T-helper 9 cell (primary cell): ENCODE data around the gene WHRN.
A peak's percentile ranks its signal among the peaks of the same experiment; 100 is the strongest.

Experiments
- DNase-seq: peaks from one replicate; pipeline ENCODE4 v3.0.0-alpha.2; 2020
- total RNA-seq, 2 donors: gene quantifications; one replicate each; lab custom pipeline; 2026; lab: John Stamatoyannopoulos, UW

The WHRN gene
- 12.5 to 40.3 reads per million in 2 donors for total RNA-seq

DNA sequence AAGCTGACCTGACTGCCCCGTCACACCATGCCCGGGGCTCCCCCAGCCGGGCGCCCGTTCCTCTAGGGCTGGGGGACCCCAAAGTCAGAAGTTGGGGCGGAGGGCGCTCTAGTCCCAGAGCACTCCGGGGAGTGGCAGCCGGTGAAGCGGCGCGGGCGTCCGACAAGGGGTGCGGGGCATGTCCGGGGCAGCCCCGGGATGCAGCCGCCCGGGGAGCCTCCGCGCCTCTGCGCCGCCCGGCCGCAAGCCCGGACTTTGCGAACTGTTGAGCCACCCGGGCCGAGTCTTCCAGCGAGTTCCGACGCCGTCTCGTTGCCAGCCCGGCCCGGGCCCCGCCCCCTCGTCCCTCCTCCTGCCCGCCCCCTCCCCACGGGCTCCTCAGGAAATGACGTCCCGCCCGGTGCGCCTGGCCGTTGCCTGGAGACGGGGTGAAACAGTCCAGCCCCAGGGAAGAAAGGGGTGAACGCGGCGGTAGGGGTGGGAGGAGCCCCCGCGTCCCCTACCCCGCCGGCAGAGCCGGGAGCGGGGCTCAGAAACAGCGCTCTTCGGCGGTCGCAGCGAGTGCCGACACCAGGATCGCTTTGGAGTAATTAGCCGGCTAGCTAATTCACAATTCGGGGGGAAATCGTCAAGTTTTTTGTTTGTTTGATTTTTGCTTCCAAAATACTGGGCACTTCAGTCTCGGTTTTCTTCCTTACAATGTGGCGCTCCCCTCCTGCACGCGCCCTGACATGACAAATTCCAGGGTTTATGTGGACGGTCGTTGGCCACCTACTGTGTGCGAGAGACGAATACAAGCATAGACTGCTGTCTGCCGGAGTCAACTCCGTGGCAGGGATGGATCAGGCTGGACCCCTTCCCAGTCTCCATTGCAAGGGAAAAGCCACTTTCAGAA lies at the start of gene WHRN:
WHRN (minus strand) TSS at position 287 of the 895 bp plus-strand sequence. CDS start 672 bp downstream, outside the sequence.
- peak; percentile 94 for DNase-seq

DNA sequence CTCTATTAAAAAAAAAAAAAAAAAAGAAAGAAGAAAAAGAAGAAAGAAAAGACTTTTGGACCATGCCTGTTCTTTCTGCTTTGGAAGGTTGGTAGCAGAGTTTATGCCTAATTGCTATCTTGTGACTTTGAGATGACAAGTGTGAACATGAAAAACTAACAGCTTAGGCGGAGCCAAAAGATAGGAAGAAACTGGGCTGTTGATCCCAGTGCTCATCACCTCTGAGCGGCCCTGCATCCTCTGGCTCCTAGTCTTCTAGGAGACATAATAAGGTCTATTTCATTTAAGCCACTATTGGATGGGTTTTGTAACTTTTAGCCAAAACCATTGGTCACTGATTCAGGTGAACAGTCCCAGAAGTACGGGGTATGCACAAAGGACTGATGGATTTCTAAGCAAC lies 47.9 kb upstream of the WHRN start:
- DNase-seq = no peak

DNA sequence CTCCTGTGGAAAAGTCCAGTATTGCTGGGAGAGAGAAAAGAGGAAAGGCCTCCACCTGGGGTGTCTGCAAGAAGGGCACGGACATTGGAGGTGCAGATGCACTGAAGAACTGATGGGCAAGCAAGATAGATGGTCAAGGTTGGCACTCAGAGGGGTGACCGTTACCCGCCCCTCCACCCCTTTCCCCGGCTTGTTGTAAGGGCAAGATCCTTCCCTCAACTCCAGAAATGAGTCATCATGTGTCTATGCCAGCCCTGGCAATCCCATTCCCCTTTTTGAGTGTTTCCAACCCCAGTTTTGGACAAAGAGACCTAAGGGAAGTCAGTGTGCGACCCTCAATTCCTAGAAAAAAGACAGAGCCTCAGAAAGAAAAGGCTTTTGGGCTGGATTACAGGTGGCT lies 47.4 kb upstream of the WHRN start:
- no peak for DNase-seq

DNA sequence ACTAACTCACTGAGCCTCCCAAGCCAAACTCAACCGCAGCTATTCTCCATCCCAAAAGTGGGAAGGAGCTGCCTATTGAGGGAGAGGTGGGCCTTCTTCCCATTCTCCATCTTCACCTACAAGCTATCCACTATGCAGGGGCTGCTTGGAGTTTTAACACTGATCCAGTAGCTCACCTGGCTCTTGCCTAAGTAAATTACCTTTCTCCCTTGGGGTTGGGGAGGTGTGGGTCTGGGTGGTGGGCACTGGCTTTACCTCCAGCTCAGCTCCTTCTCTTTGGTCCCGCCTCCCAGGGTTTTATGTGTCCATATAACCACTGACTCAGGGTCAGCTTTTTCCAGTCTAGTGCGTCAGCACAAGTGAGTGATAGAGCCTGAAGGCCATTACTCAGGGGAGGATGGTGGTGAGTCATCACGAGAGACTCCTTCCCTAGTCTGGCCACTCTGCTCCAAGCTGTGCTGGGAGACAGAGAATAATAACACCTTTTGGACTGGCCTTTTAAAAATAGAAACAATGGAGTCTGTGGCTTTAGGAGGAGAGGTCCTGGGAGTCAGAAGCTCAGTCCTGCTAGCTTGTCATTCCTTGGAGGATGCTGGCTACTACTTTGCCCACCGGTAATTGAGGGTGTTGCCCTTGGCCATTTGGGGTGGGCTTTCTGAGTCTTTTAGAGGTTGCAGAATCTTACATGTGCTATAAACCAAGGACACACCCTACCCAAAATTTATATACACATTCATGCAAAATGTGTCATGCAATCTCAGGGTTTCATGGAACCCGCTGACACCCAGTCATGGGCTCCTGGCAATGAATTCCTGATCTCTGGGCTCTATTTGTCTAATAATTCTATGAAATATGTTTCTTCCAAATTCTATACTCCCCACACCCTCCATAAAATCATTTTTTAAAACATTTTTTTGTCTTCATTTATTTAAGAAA lies 46.7 kb upstream of the WHRN start:
- no peak for DNase-seq

DNA sequence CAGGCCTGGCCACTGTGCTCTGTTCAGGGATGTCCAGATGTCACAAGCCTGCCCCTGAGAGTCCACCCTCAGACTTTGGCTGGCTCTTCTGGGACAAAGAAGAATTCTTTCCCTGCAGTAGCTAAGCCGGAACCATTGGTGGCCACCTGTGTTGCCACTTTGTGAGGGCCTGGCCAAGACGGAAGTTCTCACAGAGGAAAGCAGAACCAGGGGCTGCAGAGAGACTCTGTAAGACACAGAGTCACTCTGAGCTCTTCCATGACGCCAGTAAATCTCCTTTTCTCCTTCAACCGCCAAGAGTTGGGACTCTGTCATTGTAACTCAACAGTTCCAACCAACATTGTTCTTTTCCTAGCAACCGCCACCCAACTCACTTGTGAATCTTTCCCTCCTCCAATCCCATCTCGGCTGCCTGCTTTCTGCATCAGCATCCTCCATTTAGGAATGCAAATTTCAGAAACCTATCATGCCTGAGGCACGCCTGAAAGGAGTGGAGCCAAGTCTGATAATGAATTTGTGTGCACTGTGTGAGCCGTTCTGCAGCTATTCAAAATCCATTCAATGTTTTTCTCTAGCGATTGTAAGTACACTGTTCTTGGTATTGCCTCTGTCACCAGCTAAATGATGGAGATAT lies 44.5 kb upstream of the WHRN start:
- no peak for DNase-seq

DNA sequence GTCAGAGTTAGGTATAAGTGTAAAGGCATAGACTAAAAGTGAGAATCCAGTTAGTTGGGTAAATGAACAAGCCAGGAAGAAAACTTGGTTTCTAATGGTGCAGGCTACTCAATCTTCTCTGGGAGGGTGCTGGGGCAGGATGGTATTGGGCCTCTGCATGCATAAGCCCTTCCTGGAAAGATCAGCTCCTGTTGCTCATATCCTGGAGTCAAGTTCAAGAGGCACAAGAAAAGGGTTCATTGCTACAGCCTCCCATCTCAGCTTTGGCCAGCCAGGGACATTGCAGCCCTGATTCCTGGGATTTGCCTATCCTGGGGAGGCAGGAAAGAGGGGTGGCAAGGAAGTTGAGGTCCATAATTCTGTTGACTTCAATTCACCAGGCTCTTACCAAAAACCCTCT lies 41.6 kb upstream of the WHRN start:
- no peak for DNase-seq

DNA sequence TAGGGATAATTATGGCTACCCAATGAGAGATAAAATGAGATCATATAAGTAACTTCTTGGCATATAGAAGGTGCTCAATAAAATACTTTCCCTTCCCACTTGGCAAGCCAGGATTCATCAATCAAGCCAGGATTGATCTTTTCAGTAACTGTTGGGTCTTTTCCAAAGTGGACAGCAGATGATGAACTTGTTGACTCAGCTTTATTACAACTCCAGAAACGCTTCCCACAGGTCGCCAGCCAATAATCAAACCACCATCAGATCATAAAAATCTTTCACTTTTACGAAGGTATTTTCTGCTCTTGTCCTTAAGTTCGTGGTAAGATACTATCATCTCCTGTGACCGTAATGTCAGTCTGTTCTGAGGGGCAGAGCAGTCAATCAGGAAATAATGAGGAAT lies 39.8 kb upstream of the WHRN start:
- no peak for DNase-seq

DNA sequence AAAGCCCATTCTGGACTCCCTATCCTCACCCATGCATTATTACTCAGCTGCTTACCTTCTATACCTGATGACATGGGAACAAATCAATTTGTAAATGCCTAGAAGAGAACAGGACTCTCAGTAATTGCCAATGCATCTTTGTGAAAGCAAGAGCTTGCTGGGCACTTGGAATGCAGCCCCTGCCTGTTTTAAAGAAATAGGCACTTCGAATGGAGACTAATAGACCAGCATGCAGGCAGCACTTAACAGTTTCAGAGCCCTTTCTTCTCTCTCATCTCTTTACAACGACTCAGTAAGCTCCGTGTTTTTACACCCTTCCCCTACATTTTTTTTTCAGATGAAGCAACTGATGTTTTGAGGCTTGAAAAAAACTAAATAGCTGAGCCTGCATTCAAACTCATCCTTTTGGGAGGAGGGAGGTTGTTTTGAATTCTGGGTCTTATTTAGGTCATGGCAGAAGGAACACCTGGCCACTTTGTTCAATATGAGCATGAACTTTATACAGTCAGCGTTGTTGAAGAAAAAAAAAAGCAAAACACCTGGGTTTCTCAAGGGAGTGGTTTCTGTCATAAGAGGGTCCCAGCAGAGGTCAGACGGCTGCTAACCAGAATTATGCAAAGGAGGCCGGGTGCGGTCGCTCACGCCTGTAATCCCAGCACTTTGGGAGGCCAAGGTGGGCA lies 34.6 kb upstream of the WHRN start:
- no peak for DNase-seq

DNA sequence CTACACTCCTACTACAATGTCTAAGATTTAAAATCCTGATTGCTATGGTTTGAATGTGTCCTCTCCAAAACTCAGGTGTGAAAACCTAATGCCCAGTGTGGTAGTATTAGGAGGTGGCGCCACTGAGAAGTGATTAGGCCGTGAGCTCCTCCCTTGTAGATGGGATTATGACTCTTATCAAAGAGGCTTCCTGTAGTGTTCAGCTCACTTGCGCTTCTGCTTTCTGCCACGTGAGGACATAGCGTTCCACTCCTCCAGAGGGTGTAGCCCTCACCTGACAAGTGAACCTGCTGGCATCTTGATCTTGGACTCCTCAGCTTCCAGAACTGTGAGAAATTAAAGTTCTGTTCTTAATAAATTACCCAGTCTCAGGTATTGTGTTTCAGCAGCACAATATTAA lies 33.0 kb upstream of the WHRN start:
- no peak for DNase-seq

DNA sequence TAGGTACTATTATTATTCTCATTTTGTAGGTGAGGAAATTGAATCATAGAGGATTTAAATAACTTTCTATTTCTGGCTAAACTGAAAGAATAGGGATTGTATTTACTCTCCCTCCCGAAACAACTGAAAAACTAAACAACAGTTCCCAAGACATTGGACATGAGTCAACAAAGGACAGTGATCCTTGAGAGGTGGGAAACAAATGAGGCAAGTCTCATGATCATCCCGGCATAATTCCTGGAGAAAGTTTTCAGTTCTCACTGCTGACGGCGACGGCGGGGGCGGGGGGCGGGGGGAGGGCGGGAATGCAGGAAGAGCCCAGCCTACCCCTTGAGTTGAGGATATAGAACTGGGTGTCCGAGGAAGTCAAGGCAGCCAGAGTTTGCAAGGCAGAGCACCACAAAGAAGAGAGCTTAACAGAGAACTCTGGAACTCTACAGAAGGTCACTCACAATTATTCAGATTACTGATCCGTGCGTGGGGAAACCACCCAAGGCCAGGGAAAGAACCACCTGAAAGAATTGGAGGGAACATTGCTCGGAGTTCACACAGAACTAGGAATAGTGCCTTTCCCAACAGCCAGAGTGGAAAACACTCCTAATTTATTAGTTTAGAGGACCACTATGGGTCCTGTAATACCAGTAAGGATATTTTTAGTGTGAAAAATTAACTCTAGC lies 27.4 kb upstream of the WHRN start:
- DNase-seq = no peak

DNA sequence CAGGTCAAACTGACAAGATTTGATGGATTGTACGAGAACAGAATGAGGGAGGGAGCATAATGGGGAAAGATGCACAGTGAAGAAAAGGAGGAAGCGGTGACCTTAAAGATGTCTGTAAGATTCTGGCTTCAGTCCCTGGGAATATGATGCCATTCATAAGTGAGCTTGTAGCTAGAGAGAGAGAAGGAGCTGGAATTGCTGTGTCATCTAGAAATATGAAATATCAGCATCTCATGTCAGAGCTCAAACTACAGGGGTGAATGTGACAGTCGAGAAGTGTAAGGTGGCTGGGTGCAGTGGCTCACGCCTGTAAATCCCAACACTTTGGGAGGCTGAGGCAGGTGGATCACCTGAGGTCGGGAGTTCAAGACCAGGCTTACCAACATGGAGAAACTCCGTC lies 24.0 kb upstream of the WHRN start:
- DNase-seq = no peak

DNA sequence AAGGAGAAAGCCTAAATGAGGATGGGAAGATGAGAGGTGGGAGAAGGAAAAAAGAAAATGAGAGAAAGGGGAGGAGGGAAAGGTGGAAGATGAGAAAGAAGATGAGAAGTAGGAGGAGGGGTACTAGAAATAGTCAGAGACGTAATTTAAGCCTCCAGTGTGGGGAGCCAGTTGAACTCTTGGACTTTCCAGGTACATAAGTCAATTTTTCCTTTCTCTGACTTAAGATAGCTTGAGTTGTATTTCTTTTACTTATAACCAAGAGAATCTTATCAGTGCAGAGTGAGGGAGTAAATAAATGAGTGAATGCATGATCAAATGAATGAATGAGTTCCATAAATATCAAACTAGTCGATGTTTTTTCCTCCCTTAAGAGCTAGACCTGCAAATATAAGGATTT lies 21.5 kb upstream of the WHRN start:
- DNase-seq = no peak

DNA sequence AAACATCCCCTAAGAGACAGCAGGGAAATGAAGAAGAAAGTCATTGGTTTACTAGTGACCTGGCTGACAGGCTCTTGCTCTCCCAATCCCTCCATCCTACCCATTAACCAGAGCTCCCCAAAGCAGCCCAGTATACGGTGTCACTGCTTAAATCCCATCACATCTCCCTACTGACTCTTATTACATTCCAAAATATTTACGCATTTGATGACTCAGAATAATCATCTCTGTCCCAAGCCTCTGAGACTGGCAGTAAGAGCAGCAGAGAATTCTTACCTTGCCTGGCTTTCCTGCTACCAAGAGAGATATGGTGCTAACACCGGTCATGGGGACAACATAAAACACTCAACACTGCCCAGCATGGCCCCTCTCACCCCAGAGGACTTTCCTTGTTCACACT lies 20.2 kb upstream of the WHRN start:
- no peak for DNase-seq

DNA sequence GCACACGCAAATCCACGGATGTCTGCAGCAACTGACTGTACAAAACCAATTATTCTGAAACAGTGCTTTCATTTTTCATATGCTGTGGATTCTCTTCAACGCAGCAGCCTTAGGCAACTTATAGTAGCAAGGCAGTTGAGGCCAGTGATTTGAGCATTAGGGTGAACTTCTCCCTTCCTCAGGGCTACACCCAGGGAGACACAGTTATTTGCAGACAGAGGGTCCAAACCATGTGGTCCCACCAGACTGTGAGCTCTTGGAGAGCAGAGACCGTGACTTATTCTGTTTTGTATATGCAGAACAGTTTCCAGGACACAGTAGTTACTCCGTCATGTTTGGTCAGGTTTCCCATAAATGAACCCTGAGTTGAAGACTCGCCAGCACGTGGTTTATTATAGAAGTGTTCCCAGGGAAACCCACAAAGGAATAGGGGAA lies 19.0 kb upstream of the WHRN start:
- DNase-seq = no peak

DNA sequence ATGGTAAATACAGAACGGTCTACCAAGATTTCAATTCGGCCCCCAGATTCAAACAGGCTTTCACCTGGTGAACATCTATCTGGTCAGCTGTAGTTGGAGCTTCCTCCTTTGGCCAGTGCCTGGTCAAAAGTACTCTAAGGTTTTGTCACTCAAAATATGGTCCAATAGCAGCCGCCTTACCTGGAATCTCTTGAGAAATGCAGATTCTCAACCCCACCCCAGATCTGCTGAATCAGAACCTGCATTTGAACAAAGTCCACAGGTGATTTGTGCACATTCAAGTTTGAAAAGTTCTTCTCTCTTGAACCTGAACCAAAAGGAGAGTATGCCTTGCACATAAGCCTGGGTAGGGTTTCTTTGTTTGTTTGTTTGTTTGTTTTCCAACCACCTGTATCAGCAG lies 17.6 kb upstream of the WHRN start:
- DNase-seq = no peak

DNA sequence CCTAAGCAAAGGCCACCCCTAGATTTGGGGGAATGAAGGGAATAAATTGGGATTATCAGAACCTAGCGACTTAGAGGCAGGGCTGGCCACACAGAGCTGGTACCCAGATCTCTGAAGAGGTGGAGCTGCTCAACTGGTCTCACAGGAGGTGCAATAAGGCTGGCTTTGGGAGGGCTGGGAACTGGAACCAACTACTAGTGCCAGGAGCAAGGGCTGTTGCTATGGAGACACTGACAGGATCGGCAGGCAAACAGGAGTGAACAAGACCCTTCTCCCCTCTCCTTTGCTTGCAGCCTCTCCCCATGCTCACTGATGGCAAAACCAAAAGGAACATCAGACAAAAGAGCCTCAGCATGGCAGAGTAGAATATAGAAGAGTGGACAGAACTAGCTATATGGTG lies 17.0 kb upstream of the WHRN start:
- DNase-seq = no peak

DNA sequence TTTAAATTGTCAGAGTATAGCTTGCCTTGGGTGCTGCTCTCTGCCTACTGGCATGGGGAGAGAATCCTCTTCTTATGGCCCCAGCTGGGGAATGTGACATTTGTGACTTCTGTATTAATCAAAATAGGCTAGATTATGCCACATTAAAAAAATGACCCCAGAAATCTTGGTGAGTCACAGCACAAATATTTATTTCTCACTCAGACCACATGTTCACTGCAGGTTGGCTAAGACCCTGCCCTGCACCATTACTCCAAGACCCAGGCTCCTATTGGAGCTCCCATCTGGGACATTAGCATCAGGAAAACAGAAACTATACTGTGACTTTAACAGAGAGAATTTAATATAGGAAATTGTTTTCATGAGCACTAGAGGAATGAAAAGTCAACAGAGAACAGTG lies 16.6 kb upstream of the WHRN start:
- no peak for DNase-seq

DNA sequence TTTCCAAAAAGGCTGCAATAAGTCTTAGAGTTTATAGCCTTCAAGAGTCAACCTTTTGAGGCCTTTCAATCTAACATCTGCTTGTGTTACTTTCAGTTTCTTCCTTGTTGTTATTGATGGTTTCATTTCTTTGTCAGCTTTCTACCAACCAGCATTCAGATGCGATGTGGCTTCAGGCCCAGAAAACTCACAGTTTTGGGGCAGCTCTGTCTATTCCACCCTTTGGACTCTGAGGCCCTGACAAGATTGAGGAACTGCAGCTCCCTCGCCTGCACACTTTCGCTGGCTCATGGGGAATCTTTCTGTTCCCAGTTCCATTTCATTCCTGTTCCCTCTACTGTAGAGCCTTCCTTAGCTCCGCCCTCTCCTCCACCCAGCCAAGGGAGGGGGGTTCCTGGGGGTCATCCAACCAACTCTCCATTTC lies 13.3 kb upstream of the WHRN start:
- no peak for DNase-seq

DNA sequence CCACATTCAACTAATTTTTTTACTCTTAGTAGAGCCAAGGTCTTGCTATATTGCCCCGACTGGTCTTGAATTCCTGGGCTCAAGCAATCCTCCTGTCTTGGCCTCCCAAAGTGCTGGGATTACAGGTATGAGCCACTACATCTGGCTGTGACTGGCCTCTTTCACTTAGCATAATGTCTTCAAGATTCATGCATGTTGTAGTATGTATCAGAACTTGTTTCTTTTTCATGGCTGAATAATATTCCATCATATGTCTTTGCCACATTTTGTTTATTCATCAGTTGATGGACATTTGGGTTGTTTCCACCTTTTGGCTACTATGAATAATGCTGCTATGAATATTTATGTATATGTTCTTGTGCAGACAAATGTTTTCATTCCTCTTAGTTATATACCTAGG lies 12.8 kb upstream of the WHRN start:
- no peak for DNase-seq

DNA sequence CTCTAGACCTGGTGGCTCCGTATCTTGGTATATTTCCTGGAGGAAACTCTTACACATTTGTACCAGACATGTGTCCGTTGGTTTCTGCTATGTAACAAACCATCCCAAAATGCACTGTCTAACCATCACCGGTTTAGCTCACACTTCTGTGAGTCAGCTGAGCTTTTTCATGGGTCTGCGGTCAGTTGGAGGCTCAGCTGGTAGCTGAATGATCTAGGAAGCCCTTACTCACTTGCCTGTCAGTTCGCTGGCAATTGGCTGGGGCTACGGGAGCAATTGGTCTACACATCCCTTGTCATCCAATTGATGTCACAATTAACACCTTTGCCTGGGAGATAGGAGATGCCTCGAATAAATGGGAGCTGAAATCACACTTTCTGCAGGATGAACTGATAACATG lies 11.6 kb upstream of the WHRN start:
- DNase-seq = no peak

DNA sequence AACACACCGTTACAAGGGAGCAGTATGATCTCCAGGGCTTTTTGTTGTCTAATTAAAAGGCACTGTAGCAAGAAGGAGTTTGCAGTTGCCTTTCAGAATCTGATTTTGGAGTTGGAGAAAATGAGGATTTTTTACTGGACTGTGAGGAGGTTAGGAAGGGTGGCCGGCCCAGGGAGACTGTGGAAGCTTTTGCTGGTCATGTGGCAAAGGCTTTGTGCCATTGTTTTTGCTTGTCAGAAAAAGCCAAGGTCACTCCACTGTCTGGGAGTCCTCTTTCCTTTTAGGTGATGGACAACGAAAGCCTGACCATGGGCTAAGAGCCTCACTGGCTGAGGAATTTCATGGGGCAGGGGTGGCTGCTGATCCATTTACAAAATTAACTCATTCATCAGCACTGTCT lies 10.3 kb upstream of the WHRN start:
- DNase-seq = no peak

DNA sequence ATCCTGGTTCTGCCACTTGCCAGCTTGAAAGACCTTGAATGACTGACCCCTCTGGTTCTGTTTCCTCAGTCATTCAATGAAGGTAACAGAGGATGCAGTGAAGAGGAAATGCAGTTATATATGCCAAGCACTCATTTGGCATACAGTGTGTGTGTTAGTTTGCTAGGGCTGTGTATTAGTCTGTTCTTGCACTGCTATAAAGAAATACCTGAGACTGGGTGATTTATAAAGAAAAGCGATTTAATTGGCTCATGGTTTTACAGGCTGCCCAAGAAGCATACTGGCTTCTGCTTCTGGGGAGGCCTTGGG lies 8.6 kb upstream of the WHRN start:
- no peak for DNase-seq
